Prostate gland (tissue), 2 donors: Measurements from ENCODE around the gene H19. TPM values are rescaled to one million over a fixed set of nuclear protein-coding genes. Genes with fewer than 3 reads are reported as not detected.

ENCODE experiments used
- DNase-seq: peaks from one replicate; pipeline ENCODE4 v3.0.0-alpha.2; 2019; ENCODE audit warnings: low spot score
- H3K27ac ChIP-seq, 2 donors: fragments of 200-600 bp; sonication (generic); 2 replicates each; pipeline ENCODE4 v1.5.1; 2017 to 2019
- H3K27me3 ChIP-seq: fragments of 200-600 bp; sonication (generic); replicated peaks from 2 replicates; pipeline ENCODE4 v1.5.1; 2019; ENCODE audit not compliant: insufficient read depth
- H3K36me3 ChIP-seq, 2 donors: fragments of 200-600 bp; sonication (generic); 1 replicate in 1 of 2; 2 replicates in 1 of 2; pipeline versions ENCODE4 v1.5.1 to v1.8.1; 2017 to 2019
- H3K4me1 ChIP-seq: fragments of 200-600 bp; sonication (generic); replicated peaks from 2 replicates; pipeline ENCODE4 v1.5.1; 2019
- H3K4me3 ChIP-seq, 2 donors: fragments of 200-600 bp; sonication (generic); 2 replicates each; pipeline ENCODE4 v1.5.1; 2017 to 2019
- H3K9me3 ChIP-seq: fragments of 200-600 bp; sonication (generic); 2 replicates; pipeline ENCODE4 v1.5.1; 2017
- CTCF ChIP-seq, 4 experiments: fragments of 200-600 bp in 2 of 4; fragments of 450-650 bp in 2 of 4; sonication (generic) in 2 of 4; IDR thresholded peaks; 1 replicate in 3 of 4; 2 replicates in 1 of 4; pipeline ENCODE4 v1.5.1; 2016 to 2019; ENCODE audit warnings: antibody characterized with exemption in 4 of 4, mild to moderate bottlenecking in 2 of 4, moderate library complexity in 2 of 4
- POLR2A ChIP-seq: fragments of 450-650 bp; IDR thresholded peaks from one replicate; pipeline ENCODE4 v1.6.1; 2016; ENCODE audit warnings: antibody characterized with exemption, mild to moderate bottlenecking
- POLR2AphosphoS5 ChIP-seq: sonication (generic); formaldehyde crosslinking; IDR thresholded peaks from one replicate; pipeline ENCODE4 v1.6.1; 2017; ENCODE audit warnings: antibody characterized with exemption
- WGBS: methylation state at CpG from one replicate; pipeline ENCODE4 v1.1.5; 2018; 5-methylcytosine and 5-hydroxymethylcytosine counted together
- intact Hi-C: fragments of 100-400 bp; cut with DNase I; formaldehyde crosslinking; loops from one replicate; pipeline ENCODE4 v1.14.2; 2022
- total RNA-seq, 2 donors: library from RNA; depleted of rRNA; stranded (reverse); fragments of >200 nt; gene quantifications; one replicate each; pipeline ENCODE4 v1.1.0, GENCODE V29; 2016

H19 gene
- total RNA-seq, 2 donors from 2014 or later = 126 to 163 TPM

- H3K4me1 ChIP-seq = no peaks in the 10 kb centered on the region
- TF ChIP-seq CTCF (IDR thresholded peaks at IDR 0.05) (no peak), POLR2AphosphoS5 (no peak), POLR2A (no peak)
- H3K36me3 ChIP-seq = no peaks in the 10 kb centered on the region
- WGBS = no CpG with 5 or more reads among the region's 13 CpGs
- no peaks in the 10 kb centered on the region for H3K9me3 ChIP-seq
- H3K27me3 ChIP-seq = no peaks in the 10 kb centered on the region
- intact Hi-C loops = no loop called here
- DNase-seq = no peak
- no peak overlapping the region for H3K4me3 ChIP-seq
- H3K27ac ChIP-seq = no peak overlapping the region
Measured at GRCh38 chr11:2004466-2004865, 6.8 kb upstream of the H19 start.

DNA sequence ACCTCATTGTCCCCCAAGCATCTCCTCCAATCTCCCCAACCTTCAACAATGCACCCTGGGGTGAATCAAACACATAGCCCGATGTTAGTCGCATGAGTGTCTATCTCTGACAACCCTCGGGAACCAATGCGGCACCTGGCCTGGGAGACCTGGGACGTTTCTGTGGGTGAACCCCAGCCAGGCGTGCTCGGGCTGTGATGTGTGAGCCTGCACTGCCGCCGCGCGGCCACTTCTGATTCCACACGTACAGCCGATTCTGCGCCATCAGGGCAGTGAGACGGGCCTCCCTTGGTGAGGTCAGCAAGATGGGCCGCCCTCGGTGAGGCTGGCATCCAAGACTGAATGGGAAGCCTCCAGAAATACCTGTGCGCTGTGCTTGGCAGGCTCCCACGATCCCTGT, 5.2 kb upstream of the H19 start:
- WGBS = no CpG with 5 or more reads among the region's 19 CpGs
- intact Hi-C loops = no loop called here
- no peak for DNase-seq
- Histone ChIP-seq H3K36me3 (no peaks in the 10 kb centered on the region), H3K4me1 (no peaks in the 10 kb centered on the region), H3K27me3 (no peaks in the 10 kb centered on the region), H3K9me3 (no peaks in the 10 kb centered on the region), H3K4me3 (no peak overlapping the region), H3K27ac (no peak overlapping the region)
- TF ChIP-seq POLR2A (no peak), POLR2AphosphoS5 (no peak), CTCF (IDR thresholded peaks at IDR 0.05) (no peak)

DNA sequence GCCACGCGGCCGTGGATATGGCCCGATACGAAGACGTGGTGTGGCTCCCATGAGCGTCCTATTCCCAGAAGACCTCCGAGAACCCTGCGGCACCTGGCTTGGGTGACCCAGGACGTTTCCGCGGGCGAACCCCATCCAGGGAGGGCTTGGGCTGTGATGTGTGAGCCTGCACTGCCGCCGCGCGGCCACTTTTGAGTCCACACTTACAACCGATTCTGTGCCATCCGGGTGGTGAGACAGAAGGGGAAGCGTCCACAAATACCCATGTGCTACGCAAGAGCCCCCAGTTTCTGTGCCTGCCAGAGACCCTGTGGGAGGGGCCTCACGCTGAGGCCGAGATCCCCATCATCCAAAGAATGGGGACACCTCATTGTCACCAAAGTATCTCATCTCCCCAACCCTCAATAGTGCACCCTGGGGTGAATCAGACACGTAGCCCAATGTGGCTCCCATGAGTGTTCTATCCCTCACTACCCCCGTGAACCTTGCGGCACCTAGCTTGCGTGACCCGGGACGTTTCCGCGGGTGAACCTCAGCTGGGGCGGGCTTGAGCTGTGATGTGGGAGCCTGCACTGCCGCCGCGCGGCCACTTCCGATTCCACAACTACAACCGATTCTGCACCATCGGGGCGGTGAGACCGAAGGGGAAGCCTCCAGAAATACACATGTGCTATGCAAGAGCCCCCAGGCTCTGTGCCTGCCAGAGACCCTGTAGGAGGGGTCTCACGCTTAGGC, 4.6 kb upstream of the H19 start:
- no peaks in the 10 kb centered on the region for H3K36me3 ChIP-seq
- intact Hi-C loops = no loop called here
- no CpG with 5 or more reads among the region's 42 CpGs for WGBS
- H3K9me3 ChIP-seq = no peaks in the 10 kb centered on the region
- no peak for TF ChIP-seq CTCF (IDR thresholded peaks at IDR 0.05)
- TF ChIP-seq POLR2AphosphoS5 = no peak
- TF ChIP-seq POLR2A = no peak
- H3K27ac ChIP-seq = no peak overlapping the region
- H3K27me3 ChIP-seq = no peaks in the 10 kb centered on the region
- H3K4me1 ChIP-seq = no peaks in the 10 kb centered on the region
- no peak for DNase-seq
- no peak overlapping the region for H3K4me3 ChIP-seq

- no peak overlapping the region for H3K27ac ChIP-seq
- H3K9me3 ChIP-seq = no peaks in the 10 kb centered on the region
- no peaks in the 10 kb centered on the region for H3K27me3 ChIP-seq
- no CpG with 5 or more reads among the region's 15 CpGs for WGBS
- no peaks in the 10 kb centered on the region for H3K36me3 ChIP-seq
- no peak for TF ChIP-seq POLR2AphosphoS5
- TF ChIP-seq CTCF (IDR thresholded peaks at IDR 0.05) = no peak
- no peak for TF ChIP-seq POLR2A
- no peak overlapping the region for H3K4me3 ChIP-seq
- no peaks in the 10 kb centered on the region for H3K4me1 ChIP-seq
- no peak for DNase-seq
- intact Hi-C loops = no loop called here
Measured at GRCh38 chr11:1998861-1999260, 1.2 kb upstream of the H19 start.

- WGBS = no CpG with 5 or more reads among the region's 28 CpGs
- Histone ChIP-seq H3K4me3 (no peak overlapping the region), H3K27ac (no peak overlapping the region), H3K4me1 (no peaks in the 10 kb centered on the region), H3K9me3 (no peaks in the 10 kb centered on the region), H3K36me3 (no peaks in the 10 kb centered on the region), H3K27me3 (no peaks in the 10 kb centered on the region)
- TF ChIP-seq POLR2A = no peak
- intact Hi-C loops = no loop called here
- no peak for DNase-seq
Measured at GRCh38 chr11:1998290-1998689, 648 bp upstream of the H19 start.
